HG03457 (cell line): ENCODE measurements around the gene PDZD7.

ENCODE experiments used
- ATAC-seq: cut with Tn5 transposase; IDR thresholded peaks from one replicate; pipeline ENCODE4 v1.9.1; 2021; ENCODE audit warnings: moderate number of reproducible peaks; ENCODE audit not compliant: unreplicated experiment

Gene PDZD7

DNA sequence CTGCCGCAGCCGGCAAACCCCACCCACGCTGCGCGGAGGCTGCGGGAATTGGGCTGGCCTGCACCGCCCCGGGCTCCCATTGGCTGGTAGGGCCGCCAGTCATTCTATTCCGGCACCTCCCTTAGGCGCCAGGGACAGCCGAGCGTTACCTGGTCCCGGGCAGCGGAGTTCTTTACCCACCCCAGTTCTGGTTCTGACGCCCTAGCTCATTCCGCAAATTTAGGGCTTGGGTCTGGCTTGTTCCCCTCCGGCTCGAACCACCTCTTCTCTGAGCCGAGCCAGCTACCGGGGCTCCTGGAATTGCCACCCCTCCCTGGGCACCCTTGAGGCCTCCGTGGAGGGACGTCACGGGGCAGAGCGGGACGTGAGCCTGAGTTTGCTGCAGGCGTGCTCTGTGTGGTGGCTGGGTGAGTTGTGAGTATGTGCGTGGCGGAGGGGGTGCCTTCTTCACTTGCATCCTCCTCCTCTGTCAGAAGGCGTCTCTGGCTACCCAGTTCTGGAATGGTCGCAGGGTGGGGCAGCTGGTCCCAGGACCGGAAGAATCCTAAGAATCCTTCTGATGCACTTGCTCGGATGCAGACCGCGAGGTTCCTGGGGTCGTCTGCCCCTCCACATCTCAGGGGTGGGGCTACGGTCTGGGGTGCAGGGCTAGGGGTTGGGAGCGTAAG is at the start of gene PDZD7, which contains the start of gene SFXN3:
TSS of gene PDZD7 (minus strand) at position 2 of the 668 bp plus-strand sequence. CDS start 910 bp downstream, outside the sequence.
TSS of gene SFXN3 (plus strand) at position 107 of the 668 bp plus-strand sequence. CDS start 3,461 bp downstream, outside the sequence.
- peak; percentile 79 for ATAC-seq

GRCh38 chr10:101079874-101080273 is 48.9 kb upstream of the PDZD7 start:
- ATAC-seq: no peak

DNA sequence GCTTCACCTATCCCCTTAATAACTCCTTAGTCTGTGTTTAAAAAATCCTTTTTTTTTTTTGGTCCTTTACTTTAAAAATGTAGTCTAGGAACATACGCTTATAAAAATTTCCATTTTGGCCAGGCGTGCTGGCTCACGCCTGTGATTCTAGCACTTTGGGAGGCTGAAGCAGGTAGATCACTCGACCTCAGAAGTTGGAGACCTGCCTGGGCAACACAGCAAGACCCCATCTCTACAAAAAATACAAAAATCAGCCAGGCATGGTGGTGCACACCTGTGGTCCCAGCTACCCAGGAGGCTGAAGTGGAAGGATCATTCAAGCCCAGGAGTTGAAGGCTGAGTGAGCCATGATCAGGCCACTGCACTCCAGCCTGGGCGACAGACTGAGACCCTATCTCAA is 45.7 kb upstream of the PDZD7 start:
- no peak for ATAC-seq

DNA sequence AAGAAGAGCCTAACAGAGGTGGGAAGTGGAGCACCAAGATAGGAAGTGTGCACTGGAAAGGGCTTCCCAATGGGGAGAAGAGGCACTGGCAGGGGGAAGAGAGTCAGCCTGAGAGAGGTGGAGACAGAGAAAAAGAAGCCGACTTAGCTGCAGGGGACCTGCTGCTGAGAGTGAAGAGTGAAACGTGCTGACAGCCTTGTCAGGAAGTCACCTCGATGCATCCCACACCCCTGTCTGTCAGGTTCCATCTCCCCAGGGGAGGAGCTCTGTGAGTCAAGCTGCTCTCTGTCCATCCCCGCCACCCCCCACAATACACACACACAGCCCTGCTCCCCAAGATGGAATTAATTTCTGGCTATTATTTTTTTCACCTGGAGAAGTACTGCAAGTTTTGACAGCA is 44.8 kb upstream of the PDZD7 start:
- no peak for ATAC-seq

DNA sequence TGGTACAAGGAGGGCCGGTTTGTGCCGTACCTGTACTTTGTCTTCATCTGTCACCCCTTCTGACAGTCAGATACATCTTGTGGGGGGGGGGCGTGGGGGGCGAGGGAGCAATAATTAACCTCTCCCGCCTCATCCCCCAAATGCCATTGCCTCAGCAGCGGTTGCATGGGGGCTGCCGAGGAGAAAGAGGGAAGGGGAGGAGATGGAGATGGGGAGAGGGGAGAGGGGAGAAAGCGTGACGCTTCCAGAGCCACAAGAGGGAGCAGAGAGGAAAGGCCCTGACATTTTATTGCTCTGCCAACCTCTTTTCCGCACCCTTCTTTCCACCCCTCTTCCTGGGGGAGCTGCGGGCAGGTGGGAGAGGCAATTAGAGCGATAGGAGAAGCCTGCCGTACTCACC is 42.7 kb upstream of the PDZD7 start:
- ATAC-seq: no peak

- no peak for ATAC-seq
These were observed 42.0 kb upstream of the PDZD7 start for GRCh38 chr10:101072923-101073322.

DNA sequence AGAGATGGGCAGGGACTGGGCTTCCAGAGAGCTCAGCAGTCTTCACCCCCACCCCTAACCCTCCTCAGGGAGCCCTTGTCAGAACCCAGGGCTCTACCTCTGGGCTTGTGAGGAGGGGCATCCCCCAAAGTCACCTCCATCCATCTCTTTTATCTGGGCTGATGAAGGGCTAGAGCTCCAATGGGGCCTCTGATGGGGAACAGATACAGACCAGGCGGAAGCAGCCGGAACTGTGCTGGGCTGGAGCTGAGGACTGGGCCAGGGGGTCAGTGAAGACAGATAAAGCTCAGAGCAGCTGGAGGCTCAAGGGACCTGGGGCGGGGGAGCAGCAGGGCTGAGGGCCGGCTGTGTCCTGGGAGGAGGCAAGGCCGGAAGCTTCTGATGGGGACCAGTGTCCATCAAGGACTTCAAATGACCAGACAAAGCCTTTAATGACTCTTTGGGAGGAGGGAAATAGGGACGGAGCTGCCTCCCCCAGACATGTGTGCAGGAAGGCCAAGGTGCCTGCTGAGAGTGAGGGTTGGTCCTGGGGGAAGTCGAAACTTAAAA is 41.0 kb upstream of the PDZD7 start:
- no peak for ATAC-seq

DNA sequence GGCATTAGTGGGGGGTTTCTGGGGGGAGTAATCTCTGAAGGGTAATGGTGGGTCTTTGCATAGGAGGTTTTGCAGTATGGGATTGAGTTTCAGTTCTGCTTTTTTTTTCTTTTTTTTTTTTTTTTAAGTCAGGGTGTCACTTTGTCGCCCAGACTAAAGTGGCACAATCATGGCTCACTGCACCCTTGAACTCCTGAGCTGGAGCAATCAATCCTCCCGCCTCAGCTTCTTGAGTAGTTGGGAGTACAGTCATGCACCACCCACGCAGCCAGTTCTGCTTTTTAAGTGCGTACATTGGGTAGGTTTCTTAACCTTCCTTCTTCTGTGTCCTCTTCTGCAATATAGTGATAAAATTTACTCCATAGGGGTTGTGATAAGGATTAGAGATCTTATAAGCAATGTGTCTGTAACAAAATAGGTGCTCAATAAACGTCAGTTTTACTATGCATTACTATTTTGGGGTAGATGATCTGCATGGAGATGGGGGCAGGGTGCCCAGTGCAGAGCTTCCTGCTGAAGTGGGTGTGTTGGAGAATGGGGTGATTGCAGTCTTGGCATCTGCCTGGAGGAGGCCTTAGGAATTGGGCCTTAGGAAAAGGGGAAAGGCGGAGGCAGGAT is 40.4 kb upstream of the PDZD7 start:
- no peak for ATAC-seq

DNA sequence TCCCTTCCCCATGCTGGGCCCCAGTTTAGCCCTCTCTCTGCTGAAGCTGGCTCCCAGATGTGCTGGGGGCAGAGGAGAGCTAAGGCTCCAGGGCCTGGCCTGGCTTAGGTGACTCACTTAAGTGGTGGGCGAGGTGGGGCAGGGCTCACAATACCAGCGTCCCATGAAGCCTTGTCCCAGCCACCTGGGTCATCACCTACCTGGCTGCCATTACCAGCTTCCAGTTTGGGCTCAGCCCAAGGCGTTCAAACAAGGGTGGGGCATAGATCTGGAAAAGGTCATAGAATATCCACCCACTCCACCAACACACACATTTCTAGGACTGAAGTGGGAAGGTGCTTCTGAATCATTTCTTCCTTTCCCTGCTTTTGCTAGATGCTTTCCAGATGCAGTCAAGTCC is 39.2 kb upstream of the PDZD7 start:
- no peak for ATAC-seq

DNA sequence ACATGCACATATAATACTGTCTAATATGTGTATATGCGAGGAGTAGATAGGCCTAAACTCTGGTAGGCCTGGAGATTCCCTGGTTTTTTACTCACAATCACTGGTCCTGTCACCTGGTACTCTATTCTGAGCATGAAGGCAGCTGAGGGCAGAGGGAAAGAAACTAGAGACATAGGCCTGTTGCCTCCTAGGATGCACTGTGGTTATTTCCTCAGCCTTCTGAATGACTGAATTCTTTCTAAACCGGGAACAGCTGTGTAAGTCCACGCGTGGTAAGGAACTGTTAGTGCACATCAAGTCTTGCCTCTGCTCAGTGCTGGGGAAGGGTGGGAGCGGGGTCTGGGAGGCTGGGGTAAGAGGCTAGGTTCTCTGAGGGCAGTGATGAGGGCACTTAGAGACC is 38.5 kb upstream of the PDZD7 start:
- ATAC-seq: no peak

GRCh38 chr10:101067356-101068083 is 36.6 kb upstream of the PDZD7 start:
- no peak for ATAC-seq

DNA sequence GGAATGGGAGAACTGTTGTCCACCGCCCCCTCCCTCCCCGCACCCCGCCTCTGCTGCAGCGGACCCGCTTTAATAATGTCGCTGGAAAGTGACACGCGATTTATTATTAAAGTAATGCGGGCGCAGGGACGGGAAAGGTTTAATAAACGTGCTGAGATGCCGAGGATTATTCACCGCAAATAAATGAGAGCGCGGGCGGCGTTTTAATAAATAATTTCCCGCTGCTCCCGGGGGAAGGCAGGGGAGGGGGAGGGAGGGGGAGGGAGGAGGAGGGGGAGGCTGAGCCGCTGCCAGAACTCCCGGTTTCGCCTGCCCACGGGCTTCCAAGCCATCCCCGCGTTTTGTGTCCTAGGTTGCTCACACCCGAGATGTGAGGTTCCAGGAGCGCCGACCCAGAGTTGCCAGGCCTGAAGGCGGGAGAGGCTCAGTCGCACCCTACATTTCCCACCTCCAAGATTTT is 36.0 kb upstream of the PDZD7 start:
- ATAC-seq: no peak

GRCh38 chr10:101066146-101066895 is 35.4 kb upstream of the PDZD7 start:
- ATAC-seq: no peak

DNA sequence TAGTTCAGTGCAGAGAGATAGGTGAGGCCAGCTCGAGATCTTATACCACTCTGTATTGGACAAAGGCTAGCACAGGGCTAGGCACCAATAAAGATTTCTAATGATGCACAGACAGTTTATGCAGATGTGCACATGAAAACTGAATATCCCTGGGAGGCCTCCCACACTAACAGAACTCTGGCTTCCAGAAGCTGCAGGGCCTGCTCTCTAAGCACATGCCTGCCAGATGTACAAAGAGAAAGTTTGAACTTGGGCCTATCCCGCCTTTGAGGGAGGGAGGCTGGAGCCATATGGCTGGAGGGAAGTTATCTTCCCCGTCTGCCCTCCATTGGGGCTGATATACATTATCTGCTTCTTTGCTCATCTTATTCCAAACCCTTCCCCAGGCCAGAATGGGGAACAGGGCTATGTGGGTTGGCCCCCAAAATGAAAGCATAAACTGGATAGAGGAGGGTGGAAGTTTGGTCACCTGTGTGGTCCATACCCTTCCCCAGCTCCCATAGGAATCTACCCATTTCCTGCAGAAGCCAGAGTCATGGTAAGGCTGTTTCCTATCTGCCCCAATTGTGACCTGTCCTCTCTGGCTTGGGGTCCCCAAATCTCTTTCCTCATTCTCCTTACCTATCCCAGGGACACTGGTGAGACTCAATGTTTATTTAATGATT is 34.7 kb upstream of the PDZD7 start:
- no peak for ATAC-seq

DNA sequence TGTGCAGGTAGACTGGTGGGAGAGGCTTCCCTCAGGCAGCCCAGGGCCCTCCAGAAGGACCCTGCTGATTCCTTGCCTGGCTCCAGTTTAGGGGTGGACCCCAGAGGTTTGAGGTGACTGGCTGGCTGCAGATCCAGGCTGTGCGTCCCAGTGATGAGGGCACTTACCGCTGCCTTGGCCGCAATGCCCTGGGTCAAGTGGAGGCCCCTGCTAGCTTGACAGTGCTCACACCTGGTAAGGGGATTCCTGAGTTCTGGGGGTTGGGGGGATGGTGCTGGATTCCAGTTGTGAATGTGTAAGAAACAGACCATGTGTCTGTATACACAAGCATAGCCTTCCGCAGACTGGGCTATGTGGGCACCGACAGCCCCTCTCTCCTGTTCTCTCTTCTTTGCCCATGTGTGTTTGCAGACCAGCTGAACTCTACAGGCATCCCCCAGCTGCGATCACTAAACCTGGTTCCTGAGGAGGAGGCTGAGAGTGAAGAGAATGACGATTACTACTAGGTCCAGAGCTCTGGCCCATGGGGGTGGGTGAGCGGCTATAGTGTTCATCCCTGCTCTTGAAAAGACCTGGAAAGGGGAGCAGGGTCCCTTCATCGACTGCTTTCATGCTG is 33.6 kb upstream of the PDZD7 start:
- ATAC-seq: no peak

DNA sequence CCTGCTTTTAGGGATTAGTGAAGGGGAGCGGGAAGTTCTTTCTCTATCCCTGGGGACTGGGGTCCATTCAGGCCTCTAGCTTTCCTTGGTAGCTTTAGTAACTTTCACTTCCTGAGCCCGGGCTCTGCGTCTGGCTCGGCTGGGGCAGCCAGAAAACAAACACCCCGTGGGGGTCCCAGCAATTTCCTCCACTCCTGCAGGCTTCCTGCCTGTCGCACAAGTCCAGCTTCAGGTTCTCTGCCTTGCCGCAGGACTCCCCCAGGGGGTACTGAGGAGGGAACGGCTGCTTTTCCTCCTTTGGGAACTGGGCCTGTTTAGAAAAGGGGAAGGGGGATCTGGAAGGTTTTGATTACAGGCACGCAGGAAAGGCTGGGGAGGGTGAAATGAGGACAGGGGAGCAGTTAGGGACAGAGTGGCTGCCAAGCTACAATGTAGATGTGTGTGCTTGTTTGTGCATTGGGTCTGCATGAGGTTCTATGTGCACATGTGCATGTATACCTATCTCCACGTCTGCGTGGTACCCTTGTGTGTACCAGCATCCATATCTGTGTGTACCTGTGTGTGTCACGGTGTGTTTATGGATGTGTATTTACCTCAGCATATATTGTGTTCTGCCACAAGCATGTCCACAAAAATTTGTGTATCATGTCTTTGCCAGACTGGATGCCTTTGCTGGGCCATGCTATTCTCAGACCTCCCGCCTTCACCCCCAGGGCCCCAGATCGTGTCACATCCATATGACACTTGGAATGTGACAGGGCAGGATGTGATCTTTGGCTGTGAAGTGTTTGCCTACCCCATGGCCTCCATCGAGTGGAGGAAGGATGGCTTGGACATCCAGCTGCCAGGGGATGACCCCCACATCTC is 32.9 kb upstream of the PDZD7 start:
- ATAC-seq: no peak

DNA sequence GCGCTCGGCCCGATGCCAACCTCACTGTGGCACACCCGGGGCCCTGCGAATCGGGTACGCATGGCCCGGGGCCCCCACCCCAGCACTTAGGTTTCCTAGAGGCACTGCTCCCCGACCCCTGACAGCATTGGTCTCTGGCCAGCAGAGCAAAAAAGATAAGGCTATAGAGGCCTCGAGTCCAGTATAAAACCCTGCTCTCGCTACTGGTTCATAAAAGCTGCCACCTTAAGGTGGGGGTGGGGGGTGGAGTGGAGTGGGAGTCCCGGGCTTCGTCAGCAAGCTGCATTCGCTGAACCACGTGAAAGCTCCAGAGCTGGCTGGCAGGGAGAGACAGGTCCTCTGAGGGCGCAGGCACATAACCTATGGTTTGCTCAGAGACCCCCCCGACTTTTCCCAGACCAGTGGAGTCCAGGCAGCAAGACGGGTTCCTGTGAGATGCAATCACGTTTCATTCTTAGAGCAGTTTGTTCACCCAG is 32.2 kb upstream of the PDZD7 start:
- no peak for ATAC-seq

DNA sequence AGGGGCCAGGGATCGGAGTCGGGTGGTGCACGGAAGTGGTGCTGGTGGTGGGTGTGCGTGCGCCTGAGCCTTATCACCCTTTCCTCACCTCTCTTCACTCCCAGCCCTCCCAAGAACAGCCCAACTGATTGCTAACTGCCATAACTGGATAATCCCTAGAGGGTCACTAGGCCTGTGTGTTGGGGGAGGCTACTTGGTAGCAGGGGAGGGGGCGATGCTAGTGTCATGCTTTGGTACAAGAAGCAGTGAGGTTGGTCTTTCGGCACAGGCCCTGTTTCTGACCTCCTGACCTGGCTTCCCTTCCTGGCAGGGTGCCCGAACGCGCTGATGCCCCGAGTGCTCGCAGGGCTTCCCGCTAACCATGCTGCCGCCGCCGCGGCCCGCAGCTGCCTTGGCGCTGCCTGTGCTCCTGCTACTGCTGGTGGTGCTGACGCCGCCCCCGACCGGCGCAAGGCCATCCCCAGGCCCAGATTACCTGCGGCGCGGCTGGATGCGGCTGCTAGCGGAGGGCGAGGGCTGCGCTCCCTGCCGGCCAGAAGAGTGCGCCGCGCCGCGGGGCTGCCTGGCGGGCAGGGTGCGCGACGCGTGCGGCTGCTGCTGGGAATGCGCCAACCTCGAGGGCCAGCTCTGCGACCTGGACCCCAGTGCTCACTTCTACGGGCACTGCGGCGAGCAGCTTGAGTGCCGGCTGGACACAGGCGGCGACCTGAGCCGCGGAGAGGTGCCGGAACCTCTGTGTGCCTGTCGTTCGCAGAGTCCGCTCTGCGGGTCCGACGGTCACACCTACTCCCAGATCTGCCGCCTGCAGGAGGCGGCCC is 31.5 kb upstream of the PDZD7 start:
- ATAC-seq: no peak
